Measurements from ENCODE around the gene SEMA7A.
A peak's percentile ranks its signal among the peaks of the same experiment; 100 is the strongest.
"Not testable (repeated sequence)": the region's sequence is repeated elsewhere in the genome, so short reads cannot be mapped to it uniquely, and the experiment has no call there.

The SEMA7A gene, protein sequence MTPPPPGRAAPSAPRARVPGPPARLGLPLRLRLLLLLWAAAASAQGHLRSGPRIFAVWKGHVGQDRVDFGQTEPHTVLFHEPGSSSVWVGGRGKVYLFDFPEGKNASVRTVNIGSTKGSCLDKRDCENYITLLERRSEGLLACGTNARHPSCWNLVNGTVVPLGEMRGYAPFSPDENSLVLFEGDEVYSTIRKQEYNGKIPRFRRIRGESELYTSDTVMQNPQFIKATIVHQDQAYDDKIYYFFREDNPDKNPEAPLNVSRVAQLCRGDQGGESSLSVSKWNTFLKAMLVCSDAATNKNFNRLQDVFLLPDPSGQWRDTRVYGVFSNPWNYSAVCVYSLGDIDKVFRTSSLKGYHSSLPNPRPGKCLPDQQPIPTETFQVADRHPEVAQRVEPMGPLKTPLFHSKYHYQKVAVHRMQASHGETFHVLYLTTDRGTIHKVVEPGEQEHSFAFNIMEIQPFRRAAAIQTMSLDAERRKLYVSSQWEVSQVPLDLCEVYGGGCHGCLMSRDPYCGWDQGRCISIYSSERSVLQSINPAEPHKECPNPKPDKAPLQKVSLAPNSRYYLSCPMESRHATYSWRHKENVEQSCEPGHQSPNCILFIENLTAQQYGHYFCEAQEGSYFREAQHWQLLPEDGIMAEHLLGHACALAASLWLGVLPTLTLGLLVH

DNA sequence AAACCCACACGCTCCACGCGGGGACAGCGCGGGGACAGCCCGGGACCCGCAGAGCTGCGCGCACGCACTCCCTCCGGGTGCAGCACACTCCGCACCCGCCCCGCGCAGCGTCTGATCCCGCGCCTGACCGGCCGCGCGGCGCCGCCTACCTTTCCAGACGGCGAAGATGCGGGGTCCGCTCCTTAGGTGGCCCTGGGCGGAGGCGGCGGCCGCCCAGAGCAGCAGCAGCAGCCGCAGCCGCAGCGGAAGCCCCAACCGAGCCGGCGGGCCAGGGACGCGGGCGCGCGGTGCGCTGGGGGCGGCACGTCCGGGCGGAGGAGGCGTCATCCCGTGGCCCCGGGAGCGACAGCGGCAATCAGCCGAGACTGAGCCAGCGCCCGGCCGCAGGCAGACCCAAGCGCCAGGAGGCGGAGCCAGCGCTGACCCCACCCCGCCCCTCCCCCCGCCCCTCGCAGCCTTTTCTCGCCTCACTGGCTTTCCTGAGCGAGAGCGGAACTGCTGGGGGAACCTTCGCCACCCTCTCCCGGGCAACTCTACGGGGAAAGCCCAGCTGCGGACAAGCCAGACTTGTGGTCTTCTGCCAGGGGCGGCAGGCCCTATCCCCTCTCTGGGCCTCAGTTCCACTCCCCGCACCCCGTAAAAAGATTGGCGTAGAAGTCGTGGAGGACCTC lies at the start of gene SEMA7A:
Gene SEMA7A, minus strand, starts transcription at position 367 of the 671 bp plus-strand sequence. Its CDS starts 40 bp downstream, at position 327.
- DNase-seq = no peak

DNA sequence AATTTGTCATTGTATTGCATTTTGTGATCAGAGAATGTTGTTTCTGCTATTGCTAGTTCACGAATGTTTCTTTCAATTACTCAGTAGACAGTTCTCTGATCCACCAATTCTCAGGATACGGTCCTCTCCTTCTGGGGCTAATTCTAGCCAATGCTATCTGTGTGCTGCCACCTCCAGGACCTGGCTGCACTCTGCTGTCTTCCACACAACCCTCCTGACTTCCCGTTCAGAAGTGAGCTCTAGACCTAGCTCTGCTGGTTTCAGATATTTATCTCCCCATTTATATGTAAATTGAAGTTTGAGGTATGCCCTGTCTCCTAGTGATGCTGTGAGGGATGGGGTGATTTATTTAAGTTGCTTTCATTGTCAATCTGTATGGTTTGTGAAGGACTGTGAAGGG lies 48.9 kb upstream of the SEMA7A start:
- DNase-seq = no peak

DNA sequence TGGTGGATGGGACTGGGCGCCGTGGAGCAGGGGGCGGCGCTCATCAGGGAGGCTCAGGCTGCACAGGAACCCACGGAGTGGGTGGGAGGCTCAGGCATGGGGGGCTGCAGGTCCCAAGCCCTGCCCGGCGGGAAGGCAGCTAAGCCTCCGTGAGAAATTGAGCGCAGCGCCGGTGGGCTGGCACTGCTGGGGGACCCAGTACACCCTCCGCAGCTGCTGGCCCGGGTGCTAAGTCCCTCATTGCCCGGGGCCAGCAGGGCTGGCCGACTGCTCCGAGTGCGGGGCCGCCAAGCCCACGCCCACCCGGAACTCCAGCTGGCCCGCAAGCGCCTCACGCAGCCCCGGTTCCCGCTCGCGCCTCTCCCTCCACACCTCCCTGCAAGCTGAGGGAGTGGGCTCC lies 46.6 kb upstream of the SEMA7A start:
- not testable (repeated sequence) for DNase-seq

DNA sequence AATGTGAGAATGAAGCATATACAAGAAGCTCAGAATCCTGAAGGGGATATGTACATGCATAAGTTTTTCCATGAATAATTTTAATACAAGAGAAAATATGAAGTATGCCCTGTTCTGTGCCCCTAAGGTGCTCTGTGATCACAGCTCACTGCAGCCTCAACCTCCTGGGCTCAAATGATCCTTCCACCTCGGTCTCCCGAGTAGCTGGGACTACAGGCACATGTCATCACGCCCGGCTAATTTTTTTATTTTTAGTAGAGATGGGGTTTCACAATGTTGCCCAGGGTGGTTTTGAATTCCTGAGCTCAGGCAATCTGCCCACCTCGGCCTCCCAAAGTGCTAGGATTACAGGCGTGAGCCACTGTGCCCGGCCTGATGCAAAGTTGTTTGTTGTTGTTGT lies 37.9 kb upstream of the SEMA7A start:
- DNase-seq = not testable (repeated sequence)

DNA sequence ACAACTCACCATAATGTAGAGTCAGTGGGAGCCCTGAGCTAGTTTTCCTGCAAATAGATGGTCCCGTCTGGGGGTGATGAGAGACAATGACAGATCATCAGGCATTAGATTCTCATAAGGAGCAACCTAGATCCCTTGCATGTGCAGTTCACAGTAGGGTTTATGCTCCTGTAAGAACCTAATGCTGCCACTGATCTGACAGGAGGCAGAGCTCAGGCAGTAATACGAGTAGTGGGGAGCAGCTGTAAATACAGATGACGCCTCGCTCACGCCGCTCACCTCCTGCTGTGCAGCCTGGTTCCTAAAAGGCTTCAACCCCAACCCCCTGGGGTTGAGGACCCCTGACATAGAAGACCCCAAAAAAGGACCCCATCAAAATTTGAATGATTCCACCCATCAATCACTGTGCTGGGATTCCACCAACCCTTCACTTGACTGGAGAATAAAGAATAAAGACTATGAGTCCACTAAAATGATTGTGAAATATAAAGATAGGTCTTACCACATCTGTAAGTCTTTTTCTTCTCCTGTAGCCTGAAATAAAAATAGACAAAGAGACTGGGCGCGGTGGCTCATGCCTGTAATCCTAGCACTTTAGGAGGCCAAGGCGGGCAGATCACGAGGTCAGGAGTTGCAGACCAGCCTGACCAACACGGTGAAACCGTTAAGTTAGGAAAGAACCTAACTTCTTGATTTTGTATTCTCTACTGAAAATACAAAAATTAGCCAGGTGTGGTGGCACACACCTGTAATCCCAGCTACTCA lies 37.1 kb upstream of the SEMA7A start:
- DNase-seq = no peak

DNA sequence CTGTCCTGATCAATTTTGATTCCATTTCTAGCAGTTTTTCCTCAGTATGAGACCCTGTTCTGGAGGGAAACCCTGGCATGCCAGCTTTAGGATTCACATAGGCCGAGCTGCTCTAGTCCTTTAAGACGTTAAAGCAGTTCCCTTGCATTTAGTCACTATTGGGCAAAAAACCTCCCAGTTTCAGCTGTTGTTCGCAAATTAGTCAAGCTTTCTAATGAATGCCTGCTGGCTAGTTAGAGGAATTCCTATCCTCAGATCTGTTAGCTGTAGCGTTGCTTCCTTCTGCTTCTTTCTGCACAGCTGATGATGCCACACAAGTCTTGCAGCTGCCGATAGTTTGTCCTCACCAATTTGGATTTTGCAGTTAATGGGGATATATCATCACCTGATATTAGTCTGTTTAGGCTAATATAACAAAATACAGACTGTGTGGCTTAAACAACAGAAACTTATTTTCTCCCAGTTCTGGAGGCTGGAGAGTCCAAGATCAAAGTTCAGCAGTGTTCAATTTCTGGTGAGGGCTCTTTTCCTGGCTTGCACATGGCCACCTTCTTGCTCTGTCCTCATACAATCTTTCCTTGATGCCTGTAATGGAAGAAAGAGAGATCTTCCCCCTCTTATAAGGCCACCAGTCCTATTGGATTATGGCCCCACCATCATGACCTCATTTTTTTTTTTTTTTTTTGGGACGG lies 34.7 kb upstream of the SEMA7A start:
- DNase-seq = no peak

DNA sequence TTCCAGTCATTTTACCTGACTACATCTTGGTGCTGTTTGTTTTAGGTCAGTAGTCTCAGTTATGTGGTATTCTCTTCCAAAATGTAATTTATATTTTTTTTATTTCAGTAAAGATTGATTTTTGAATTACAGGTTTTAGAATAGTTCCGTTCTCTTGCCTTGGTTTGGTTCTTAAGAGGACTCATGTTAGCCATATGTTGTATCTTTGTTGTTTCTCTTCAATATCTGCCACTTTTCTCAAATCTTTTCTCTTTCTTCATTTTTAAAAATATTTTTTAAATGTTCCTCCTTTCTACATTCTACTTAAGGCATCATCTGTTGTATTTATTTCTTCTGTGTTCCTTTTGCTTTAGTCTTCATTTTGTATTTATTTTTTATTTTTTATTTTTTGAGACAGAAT lies 32.8 kb upstream of the SEMA7A start:
- DNase-seq = no peak

DNA sequence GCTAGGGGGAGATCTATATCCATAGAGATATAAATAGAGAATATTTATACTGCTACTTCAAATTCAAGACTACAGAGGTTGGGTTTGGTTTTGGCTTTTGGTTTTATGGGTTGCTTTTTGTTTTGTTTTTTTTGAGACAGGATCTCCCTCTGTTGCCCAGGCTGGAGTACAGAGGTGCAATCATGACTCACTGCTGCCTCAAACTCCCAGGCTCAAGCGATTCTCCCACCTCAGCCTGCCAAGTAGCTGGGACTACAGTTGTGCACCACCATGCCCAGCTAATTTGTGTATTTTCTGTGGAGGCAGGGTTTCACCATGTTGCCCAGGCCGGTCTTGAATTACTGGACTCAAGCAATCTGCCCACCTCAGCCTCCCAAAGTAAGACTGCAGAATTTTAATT lies 31.1 kb upstream of the SEMA7A start:
- no peak for DNase-seq

DNA sequence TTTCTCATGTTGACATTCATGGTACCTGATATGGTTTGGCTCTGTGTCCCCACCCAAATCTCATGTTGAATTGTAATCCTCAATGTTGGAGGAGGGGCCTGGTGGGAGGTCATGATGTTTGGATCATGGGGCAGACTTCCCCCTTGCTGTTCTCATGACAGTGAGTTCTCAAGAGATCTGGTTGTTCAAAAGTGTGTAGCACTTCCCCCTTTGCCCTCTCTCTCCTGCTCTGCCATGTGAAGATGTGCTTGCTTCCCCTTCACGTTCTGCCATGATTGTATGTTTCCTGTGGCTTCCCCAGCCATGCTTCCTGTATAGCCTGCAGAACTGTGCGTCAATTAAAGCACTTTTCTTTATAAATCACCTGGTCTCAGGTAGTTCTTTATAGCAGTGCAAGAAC lies 30.5 kb upstream of the SEMA7A start:
- DNase-seq = no peak

DNA sequence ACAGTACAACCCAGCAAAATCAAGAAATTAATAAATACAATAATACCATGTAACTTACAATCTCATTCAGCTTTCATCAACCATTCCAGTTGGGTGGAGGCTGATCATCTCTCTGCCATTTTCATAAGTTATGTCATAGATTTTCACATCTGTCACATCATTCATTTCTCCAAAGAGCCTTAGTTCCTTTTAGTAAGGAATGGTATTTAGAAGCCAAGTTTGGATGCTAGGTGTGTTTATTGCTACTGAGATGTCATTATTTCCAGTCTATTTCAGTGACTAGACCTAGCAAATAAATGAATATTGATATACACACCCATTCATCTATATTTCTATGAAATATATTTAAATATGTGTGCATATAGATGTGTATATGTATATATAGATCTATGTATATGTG lies 29.9 kb upstream of the SEMA7A start:
- no peak for DNase-seq

DNA sequence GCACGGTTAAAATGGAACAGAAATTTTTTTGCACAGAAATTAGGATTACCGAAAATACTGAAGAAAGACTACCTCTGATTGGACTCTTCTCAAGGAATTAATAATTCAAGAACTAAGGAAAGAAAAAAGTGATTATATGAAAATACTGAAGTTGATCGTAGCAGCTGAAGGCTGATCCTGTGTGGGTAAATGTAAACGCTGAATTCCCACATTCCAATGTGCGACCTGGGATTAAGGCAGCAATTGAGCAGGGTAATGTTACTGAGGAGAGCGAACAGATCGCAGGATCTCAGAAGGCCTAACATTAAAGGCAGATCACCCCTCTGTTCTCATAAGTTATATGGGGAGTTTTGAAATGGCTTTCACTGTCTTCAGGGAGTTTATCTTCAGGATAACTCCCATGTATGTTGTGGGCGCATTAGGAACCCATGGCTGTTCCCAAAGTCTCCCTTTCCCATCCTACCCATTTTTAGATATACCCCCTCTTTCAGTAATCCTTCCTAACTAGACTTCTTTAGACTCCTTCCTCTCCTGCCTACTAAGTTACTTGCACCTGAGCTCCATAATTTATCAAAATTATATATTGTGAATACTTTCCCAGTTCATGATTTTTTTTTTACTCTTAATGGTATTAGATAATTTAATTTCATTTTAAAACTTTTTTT lies 28.2 kb upstream of the SEMA7A start:
- no peak for DNase-seq

DNA sequence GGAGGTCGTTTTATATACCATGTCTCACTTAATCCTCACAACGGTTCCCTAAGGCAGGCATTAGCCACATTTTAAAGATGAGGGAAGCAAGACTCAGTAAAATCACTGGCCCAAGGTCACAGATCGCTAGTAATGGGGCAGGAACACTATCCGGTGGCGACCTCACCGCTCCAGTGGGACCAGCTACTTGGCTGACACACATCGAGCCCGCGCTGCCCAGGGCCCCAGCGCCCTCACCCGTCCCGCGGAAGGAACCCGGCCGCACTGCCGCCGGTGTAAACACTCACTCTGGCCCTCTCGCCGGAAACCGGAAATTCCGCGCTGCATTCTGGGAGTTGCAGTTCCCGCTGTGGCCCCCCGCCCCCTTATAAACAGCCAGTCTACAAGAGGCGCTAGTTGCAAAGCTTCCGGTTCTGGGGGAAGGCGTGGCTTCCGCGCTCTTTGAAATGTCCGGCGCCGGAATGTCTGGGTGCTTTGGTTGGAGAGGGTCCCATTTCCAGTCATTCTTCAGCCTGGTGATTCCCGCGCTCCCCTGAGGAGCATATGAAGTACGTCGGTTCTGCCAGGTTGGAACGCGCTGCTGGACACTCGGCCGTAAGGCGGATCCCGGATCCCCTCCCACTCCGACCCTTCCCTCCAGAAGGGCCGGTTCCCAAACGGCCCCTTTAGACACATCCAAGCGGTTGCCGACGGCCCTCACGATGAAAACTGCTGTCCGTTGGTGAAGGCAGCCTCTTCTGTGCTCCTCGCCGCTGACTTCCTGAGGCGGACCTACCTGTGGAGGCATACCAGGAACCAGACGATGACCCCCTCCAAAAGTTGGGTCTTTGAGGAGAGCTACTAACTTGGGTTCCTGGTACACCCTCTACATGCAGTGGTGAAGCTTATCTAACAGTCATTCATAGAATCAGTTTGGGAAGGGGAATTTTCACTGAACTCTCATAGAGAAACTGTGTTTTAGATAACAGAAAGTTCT lies 27.4 kb upstream of the SEMA7A start, which contains the start of gene UBL7:
Gene UBL7, minus strand, starts transcription at position 290 of the 976 bp plus-strand sequence. CDS start 2,293 bp downstream, outside the sequence.
- peak; percentile 47 for DNase-seq

DNA sequence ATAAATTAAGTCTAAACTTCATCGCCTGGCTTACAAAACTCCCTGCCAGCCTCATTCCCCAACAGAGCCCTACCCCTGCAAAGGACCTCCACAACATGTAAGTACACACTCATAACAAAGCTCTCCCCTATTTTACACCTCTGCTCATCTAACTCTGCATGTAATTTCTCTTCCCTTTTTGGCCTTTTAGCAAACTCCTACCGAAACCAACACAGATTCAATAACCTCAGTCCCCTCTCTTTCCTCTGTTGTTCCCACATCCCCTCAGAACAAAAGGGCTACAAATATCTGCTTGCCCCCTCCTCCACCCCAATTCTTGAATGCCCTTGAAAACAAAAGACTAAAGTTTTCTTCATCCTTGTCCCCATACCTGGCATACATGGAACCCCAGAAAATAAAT lies 26.5 kb upstream of the SEMA7A start:
- no peak for DNase-seq

DNA sequence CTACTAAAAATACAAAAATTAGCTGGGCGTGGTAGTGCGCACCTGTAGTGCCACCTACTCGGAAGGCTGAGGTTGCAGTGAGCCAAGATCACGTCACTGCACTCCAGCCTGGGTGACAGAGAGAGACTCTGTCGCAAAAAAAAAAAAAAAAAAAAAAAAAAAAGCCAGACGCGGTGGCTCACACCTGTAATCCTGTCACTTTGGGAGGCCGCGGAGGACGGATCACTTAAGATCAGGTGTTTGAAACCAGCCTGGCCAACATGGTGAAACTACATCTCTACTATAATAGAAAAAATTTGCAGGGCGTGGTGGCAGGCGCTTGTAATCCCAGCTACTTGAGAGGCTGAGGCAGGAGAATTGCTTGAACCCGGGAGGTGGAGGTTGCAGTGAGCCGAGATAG lies 26.0 kb upstream of the SEMA7A start:
- not testable (repeated sequence) for DNase-seq

DNA sequence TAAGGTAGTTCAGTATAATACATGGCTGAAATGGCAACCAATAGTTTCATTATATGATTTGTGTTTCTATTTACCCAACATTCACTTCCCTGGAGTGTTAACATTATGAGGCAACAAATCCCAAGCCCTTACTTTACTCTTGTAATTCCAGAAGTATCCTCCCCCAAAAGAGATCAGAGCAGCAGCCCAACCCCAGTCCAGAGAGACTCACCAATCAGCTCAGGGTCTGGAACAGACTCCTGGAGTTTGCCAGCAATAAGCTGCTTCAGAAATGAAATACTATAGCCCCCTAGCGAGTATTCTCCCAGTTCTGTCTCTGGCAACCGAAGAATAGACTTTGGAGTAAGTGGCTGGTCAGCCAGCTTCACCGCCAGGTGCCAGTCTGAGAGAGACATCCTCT lies 24.7 kb upstream of the SEMA7A start:
- DNase-seq = no peak

DNA sequence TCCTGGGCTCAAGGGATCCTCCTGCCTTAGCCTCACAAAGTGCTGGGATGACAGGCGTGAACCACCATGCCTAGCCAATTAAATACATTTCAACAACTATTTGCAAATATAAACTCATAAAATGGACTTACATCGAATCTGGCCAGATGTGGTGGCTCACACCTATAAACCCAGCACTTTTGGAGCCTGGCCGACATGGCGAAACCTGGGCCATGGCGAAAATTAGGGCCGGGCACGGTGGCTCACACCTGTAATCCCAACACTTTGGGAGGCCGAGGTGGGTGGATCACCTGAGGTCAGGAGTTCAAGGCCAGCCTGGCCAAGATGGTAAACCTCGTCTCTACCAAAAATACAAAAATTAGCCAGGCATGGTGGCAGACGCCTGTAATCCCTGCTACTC lies 23.3 kb upstream of the SEMA7A start:
- DNase-seq = not testable (repeated sequence)

DNA sequence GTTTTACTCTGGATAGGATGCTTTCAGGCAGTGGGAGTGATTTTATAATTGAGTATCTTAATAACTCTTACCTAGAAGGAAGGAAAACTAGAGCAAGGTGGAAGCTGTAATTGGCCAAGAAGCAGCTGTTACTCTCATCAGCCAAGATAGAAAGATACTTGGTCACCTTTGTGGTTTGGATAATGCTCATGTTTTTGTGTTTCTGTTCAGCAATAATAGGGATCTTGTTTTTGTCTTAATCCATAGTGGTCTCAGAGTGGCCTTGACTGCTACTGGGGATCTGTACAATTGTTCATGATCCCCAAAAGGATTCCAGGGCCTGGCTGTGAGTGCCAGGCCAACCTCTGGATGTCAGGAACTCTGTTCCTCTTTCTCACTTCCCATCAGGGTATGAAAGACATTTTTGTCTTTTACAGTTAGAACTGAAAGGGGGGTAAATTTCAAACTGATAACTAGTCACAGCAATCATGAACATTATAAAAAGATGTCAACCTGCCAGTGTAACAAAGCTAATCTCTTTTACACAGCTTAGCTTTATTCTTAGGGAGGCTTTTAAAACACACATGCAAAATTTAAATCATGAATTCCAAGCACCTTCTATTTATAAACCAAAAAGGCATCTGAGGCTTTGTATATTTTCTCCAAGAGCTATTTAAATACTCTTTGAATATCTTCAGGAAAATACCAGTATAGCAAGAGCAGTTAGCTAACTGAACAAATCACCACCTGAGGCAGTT lies 21.2 kb upstream of the SEMA7A start:
- DNase-seq = no peak

DNA sequence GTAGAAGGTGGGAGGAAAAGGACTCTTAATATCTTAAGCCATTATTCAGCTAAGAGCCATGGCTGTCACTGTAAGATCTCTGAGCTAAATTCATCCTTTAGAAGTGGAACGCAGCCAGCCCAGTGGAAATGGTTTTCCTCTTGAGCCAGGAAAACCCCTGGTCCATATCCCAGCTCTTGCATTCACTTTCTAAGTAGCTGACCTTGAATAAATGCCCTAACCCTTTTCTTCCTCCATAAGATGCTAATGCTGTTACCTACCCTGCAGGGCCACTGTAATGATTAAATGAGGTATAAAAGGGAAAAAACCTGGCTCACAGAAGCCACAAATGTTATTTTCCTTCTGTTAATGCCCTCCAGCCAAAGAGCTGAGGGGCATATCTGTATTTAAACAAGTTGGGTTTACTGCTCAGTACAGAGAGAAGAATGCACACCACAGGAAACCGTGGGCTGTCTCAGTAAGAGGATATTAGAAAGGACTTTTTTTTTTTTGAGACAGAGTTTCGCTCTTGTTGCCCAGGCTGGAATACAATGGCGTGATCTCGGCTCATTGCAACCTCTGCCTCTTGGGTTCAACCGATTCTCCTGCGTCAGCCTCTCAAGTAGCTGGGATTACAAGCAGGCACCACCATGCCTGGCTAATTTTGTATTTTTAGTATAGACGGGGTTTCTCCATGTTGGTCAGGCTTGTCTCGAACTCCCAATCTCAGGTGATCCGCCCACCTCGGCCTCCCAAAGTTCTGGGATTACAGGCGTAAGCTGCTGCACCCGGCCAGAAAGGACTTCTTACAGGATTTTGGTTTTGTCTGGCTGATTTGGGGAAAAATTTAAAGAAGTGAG lies 20.4 kb upstream of the SEMA7A start:
- DNase-seq = no peak

Data from NCI-H1436 treated with DMSO at 0.1 percent for 48 hours (cell line).